GM18951 (cell line): Measurements from ENCODE around the gene ADM.

ENCODE experiments used
- POLR2A ChIP-seq: IDR thresholded peaks from 4 replicates; pipeline ENCODE4 v1.6.1; 2011; ENCODE audit warnings: mild to moderate bottlenecking; ENCODE audit not compliant: insufficient read length, insufficient read depth; ENCODE audit errors: extremely low read depth
- in situ Hi-C: fragments of 300-500 bp; cut with MboI; formaldehyde crosslinking; loops from one replicate; pipeline ENCODE4 v1.12.0; 2022; ENCODE audit warnings: low sequenced_read_pairs, mixed read lengths, inconsistent platforms; ENCODE audit not compliant: unreplicated experiment

Gene ADM

DNA sequence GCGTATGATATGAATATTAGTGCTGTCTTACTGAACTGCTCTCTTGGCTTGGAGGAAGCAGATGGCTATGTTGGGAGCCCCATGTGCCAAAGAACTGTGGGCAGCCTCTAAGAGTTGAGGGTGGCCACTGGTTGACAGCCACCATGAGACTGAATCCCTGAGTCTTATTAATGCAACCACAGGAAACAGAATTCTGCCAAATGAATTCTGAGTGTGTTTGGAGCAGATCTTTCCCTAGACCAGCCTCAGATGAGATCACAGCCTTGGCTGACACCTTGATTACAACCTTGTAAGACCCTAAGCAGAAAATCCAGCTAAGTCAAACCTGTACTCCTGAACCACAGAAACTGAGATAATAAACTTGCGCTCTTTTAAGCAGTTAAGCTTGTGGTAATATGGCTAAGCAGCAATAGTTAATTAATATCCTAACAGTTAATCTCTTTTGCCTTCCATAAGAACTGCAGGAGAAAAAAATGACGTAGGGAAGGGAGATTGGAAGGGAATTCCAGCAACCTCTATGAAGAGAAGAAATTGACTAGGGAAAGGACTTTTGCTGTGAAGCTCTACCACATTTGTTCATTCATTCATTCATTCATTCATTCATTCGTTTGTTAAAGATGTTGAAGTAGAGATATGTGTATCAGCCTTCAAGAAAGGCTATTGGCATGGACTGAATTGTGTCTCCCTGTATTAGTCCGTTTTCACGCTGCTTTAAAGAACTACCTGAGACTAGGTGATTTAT, 26.8 kb downstream of the ADM start:
- no peak for TF ChIP-seq POLR2A
- in situ Hi-C loops: no loop called here

DNA sequence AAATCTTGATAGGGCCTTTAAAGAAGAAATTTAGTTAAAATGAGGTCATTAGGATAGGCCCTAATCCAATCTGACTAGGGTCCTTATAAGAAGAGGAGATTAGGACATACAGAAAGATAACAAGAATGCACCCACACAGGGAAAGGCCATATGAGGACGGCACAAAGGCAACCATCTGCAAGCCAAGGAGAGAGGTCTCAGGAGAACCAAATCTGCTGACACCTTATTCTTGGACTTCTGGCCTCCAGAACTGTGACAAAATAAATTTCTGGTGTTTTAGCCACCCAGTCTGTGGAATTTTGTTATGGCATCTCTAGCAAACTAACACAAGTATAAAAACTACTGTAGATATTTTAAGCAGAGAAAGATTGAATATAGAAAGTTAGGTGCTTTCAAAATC, 28.6 kb downstream of the ADM start:
- no peak for TF ChIP-seq POLR2A
- in situ Hi-C loops: no loop called here

DNA sequence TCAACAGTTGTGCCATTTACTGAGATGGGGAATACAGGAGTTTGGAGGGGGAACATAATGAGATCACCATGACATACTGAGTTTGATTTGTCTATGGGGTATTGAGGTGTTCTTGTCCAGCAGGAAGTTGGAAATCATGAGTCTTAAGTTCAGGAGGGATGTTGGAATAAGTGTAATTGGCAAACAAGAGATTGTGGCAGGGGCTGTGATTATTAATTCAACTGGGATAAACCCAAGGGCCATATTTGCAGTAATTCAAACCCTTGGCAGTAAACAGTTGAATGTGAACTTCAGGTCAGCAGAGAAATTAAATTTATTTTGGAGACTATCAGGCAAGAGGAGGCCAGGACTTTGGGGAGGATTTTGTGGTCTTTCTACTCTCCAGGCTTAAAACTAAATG, 33.4 kb downstream of the ADM start:
- no peak for TF ChIP-seq POLR2A
- in situ Hi-C loops: no loop called here

DNA sequence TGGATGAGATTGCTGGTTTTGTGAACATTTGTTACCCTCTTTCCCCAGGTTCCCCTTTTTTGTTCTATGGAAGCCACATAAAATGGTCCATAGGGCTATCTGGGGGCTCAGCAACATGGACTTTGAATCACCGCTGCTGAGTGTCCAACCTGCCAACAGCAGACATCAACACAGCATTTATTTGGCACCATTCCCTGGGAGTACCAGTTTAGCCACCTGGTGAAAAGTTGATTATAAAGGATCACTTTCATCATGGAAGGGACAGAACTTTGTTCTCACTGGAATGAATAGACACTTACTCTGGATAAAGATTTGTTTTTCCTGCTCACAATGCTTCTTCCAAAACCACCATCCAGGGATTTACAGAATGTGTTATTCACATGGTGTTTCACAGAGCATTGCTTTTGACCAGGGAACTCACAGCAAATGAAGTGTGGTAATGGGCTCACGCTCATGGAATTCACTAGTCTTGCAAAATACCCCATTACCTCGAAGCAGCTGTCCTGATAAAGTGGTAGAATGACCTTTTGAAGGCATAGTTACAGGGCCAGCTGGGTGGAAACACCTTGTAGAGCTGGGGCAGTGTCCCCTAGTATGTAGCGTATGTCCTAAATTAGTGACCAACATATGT, 43.9 kb downstream of the ADM start:
- TF ChIP-seq POLR2A: no peak
- in situ Hi-C loops: no loop called here

DNA sequence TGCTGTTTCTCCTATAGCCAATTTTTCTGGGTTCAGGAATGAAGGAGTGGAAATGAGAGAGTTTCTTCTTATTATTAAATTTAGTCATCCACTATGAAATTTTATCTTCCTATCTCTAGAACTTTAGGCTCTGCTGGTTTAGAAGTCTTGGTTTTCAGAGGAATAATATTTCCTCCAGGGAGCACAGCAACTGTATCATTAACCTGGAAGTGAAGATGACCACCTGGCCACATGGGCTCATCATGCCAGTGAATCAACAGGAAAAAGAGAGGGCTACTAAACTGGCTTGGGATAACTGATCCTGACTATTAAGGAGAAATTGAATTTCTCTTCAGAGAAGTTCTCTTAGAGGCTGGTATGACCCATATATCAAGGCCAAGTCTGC, 44.4 kb downstream of the ADM start:
- in situ Hi-C loops: no loop called here

DNA sequence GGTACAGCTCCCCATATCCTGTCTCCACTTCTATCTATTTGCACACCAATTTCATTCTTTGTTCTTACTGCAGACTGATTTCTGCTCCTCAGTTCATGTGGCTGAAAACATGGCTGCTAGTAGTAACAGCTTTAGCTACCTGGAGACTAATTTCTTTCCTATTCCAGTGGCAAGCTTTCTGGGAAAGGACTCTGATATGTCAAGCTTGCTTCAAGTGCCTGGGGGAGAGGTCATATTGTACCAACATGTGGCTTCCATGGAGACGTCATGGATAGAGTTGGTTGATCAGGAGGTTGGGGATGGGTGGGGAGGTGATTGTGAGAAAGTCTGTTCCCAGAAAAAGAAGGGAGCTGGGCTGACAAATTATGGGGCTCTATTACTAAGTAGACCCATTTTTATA, 44.9 kb downstream of the ADM start:
- in situ Hi-C loops: no loop called here
- TF ChIP-seq POLR2A: no peak

More for the DNA sequence above, 44.4 kb downstream of the ADM start:
- TF ChIP-seq POLR2A: no peak

DNA sequence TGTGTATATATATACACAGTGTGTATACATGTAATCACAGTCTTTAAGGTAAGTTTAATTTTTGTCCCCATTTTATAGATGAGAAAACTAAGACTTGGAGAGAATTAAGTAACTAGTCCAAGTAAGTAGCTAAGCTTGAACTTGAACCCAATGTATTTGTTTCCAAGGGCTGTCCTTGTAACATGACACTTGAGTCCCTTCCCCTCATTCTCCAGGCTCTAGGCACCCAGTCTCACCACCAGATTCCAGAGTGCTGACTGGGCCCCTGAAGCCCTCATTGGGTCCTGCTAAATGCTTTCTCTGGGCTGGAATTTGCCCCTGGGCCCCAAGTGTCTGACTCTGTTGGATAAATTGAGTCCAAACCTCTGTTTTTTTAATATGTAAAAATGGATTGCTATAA, 45.5 kb downstream of the ADM start:
- in situ Hi-C loops: no loop called here

DNA sequence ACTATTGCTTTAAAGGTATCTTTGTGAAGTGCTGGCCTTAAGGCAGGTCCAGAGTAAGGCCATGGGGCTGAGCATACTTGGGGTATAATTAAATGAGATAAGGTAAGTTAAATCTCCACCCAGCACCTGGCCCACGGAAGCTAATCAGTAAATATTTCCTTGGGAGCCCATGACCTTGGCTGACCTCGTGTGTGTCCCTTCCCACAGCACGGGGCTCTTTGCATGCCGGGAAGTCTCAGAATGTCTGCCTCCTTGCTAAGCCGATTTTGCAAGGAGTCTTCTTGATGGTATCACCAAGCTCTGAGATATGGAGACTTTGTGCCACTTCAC, 46.5 kb downstream of the ADM start:
- no peak for TF ChIP-seq POLR2A
- in situ Hi-C loops: no loop called here

More for the DNA sequence above, 45.5 kb downstream of the ADM start:
- TF ChIP-seq POLR2A: no peak

DNA sequence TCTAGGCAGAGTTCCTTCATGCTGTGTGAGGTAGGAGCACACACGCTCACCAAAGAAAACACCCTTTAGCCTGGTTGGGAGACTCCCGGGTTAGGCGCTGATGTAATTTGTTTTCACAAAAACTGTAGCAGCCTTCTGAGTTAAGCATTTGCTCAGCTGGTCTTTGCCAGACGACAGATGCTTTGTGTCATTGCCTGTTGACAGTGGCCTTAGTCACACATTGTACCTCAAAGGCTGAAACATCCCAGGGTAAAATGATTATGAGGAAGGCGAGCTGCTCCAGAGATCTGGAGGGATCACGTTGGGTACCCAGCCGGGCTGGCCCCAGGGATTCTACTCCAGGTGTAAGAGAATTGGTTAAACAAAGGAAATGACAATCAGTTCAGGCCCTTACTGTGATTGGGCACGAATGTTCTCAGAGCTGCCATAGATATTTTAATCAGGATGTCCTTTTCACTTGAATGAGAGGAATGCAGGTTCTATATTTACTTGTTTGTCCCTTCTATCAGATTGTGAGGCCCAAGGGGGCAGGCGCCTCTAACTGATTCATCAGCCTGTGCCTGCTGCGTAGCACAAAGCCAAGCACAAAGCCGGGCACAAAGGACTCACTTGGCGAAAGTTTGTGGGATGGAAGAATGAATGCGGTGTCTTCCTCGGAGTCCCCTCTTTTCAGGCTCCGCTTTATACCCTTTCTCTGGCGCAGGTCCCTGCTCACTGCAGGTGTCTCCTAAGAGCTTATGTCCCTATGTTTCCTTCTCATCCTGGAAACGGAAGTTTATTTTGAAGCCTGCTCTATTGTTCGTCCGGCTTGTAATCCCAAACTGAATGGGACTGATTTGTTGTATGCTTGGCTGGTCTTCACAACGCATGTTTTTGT, 47.1 kb downstream of the ADM start:
- TF ChIP-seq POLR2A: no peak
- in situ Hi-C loops: no loop called here

DNA sequence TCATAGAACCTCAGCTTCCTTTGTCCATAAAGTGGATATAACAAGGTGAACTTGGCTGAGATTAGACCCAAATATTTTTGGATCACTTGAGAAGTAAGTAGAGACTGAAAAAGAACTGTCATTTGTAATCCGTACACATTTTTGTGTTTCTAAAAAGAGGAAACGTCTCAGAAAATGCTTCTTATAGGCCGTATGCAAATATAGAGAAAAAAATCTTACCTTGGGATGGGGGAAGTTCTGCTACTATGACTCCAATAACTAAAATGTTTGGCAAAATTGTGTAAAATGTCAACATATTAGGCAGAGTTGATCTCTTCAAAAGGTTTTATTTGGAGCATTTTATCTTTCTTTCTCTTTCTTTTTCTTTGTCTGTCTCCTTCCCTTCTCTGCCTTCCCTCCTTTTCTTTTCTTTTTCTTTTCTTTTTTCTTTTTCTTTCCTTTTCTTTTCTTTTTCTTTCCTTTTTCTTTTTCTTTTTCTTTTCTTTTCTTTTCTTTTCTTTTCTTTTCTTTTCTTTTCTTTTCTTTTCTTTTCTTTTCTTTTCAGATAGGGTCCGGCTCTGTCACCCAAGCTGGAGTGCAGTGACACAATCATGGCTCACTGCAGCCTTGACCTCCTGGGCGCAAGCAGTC, 48.2 kb downstream of the ADM start:
- no peak for TF ChIP-seq POLR2A
- in situ Hi-C loops: no loop called here

DNA sequence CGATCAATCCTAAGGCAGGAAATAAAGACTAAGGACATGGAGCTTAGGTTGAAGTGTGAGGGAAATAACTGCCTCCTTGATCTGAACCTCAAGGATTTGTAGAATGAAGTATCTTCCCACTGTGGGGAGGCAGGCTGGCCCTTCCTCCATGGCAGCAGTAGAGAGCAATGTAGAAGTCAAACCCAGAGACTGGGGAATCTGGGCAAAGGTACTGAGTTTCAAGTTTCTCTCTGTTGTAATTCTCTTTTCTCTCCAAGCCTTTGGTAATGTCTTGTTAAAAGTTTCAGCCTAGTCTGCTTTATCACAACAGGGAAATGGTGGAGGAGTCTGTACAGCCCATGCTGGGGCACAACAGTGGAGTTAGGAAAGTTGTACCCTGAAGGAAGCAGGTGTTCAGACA, 49.5 kb downstream of the ADM start:
- in situ Hi-C loops: no loop called here
- TF ChIP-seq POLR2A: no peak

DNA sequence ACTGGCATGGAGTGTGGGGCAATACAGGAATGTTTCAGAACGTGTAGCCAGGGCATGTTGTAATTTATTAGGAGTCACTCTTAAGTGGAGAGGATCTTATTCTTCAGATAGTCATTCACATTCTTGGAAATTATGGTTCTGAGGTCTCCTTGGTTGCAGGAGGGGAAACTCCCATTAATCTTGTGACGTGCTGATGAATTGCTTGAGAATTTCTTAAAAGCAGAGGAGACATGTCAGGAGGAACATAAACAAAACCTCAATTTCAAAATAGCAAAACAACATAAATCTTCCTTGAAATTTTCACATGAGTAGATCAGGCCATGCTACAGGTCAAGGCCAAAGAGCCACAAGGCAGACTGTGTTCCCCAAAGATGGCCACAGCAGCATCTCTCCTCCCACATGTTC, 50.4 kb downstream of the ADM start:
- TF ChIP-seq POLR2A: no peak
- in situ Hi-C loops: no loop called here

DNA sequence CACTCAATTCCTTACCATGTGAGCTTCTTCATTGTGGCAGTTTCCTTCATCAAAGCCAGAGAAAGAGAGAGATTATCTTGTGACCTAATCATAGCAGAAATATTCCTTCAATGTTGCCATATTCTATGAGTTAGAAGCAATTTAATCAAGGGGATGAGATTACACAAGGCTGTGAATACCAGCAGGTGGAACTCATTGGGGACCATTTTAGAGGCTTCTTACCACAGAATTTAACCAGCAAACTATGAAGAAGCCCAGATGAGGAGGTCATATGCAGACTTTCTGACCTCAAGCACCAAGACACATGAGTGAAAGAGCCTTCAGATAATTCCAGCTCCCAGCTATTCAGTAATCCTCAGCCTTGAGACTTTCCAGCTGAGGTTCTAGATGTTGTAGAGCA, 51.3 kb downstream of the ADM start:
- in situ Hi-C loops: no loop called here
- TF ChIP-seq POLR2A: no peak
